AG08395 (cell line): ENCODE results near the gene HAUS1.
A peak's percentile ranks its signal among the peaks of the same experiment; 100 is the strongest.

Experiments used
- DNase-seq: peaks from one replicate; pipeline ENCODE4 v3.0.0; 2012; ENCODE audit warnings: mixed read lengths, low spot score

The HAUS1 gene, protein sequence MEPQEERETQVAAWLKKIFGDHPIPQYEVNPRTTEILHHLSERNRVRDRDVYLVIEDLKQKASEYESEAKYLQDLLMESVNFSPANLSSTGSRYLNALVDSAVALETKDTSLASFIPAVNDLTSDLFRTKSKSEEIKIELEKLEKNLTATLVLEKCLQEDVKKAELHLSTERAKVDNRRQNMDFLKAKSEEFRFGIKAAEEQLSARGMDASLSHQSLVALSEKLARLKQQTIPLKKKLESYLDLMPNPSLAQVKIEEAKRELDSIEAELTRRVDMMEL

GRCh38 chr18:46104128-46104911, at the start of gene HAUS1:
TSS of gene HAUS1 (plus strand) at chr18:46104385. CDS start at chr18:46104412, 27 bp downstream.
- peak; percentile 93 for DNase-seq

GRCh38 chr18:46054956-46055837, 49.0 kb upstream of the HAUS1 start:
- DNase-seq, result no peak

DNA sequence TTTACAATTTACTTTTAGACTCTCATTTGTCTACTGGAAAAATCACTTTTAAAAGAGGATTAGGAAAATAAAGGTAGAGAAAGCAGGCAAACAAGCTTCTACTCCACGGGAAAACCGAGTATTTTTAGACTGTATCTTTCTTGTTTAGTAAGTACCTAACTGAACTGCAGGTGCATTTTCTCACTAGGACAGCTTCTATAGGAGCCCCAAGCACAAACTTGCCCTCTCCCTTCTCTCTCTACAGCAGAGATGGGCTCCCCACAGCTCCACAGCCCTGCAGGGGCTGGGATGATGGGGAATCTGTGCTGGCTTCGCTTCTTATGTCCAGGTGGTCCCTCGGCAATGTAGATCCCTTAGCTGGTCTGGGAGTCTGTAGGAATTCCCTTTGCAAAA, 48.4 kb upstream of the HAUS1 start:
- no peak for DNase-seq

GRCh38 chr18:46060359-46060841, 43.8 kb upstream of the HAUS1 start:
- no peak for DNase-seq

GRCh38 chr18:46061387-46061786, 42.8 kb upstream of the HAUS1 start:
- DNase-seq, result no peak

DNA sequence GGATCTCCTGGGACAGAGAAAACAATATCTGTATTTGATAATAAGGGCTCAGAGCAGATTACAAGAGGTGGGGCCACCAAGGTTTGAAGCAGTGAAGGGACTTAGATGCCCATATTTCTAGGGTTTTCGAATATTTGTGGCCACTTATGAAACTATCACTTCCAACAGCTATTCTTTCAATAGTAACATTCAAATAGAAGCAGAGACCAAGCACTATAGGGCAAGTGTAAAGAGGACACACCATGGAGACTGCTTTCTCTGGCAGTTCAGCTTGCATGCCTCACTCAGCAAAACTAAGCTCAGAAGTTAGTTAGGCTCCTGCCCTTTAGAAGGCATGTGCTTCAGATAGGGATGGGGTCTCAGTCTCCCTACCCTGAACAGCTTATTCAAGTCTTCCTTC, 42.4 kb upstream of the HAUS1 start:
- DNase-seq, result no peak

DNA sequence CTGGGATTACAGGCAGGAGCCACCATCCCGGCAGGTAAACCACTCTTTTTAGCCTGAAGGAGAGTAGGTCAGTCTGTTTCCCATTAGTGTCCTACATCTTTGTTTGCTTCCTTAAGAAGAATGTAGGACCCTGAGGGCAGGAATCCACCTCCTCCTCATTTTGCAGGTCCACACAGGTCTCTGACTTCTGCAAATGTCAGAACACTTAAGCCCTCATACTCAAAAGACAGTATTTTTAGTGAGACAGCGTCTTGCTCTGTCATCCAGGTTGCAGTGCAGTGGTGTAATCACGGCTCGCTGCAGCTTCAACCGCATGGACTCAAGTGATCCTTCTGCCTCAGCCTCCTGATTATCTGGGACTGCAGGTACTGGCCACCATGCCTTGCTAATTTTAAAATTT, 41.4 kb upstream of the HAUS1 start:
- DNase-seq, result no peak

DNA sequence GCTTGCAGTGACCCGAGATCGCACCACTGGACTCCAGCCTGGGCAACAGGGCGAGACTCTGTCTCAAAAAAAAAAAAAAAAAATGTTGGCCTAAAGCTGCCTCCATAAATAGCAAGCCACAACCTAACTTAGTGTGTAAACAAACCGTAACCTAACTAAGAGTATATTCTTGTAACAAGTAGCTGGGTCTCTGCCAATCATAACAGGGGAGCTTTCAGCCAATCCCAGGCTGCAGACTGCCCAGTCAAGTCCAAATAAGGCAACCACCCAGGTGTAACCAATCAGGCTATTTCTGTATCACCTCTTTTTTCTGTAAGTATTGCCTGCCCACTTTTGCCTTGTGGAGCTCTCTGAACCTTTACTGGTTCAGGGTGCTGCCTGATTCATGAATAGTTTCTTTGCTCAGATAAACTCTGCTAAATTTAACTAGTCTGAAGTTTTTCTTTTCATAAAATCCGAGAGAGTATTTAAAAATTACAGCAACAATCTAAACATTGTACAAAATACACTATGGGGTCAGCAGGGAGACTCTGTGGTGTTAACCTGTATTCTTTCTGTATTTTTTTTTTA, 36.7 kb upstream of the HAUS1 start:
- no peak for DNase-seq

DNA sequence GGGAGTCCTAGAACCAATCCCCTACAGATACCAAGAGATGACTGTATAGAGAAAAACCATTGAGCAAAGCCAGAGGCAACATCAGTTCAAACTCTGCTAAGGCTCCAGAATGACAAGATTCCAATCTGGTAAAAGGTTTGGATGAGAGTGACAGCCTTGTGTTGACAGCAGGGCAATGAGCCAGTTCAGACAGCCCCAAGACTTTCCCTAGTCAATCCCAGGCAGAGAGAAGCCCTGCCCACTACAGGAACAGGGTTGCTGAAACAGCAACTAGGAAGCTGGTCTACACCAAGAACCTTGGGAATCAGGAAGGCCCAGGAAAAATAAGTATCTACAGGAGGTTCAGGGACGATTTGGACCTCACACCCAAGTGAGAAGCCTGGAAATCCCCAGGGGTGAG, 35.4 kb upstream of the HAUS1 start:
- no peak for DNase-seq

- DNase-seq, result no peak
Observed at GRCh38 chr18:46069524-46069923, 34.7 kb upstream of the HAUS1 start.

- no peak for DNase-seq
Observed at GRCh38 chr18:46070232-46070631, 34.0 kb upstream of the HAUS1 start.

GRCh38 chr18:46070815-46071652, 33.2 kb upstream of the HAUS1 start:
- DNase-seq, result no peak

GRCh38 chr18:46071653-46072375, 32.4 kb upstream of the HAUS1 start, which contains the start of gene PSTPIP2:
TSS of gene PSTPIP2 (minus strand) at chr18:46072260. CDS start at chr18:46072188, 72 bp downstream.
- peak; percentile 68 for DNase-seq

GRCh38 chr18:46072376-46072867, 31.8 kb upstream of the HAUS1 start:
- no peak for DNase-seq

DNA sequence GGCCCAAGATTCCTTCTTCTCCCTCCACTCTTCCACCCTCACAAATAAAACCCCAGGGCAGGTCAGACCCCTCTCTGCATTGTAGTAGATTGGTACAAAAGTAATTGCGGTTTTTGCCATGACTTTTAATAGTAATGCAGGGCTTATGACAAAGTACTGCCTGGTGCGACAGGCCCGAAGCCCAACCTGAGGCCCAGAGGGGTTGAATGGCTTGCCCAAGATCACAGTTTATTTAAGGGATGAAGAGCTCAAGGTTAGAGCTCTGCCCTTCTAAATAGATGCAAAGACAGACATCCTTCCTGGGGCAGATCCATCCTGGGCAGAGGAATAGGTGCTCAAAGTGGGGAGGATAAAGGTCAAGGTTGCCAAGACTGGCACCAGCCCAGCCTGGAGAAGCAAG, 31.2 kb upstream of the HAUS1 start:
- no peak for DNase-seq

GRCh38 chr18:46073474-46074331, 30.5 kb upstream of the HAUS1 start:
- peak; percentile 66 for DNase-seq

DNA sequence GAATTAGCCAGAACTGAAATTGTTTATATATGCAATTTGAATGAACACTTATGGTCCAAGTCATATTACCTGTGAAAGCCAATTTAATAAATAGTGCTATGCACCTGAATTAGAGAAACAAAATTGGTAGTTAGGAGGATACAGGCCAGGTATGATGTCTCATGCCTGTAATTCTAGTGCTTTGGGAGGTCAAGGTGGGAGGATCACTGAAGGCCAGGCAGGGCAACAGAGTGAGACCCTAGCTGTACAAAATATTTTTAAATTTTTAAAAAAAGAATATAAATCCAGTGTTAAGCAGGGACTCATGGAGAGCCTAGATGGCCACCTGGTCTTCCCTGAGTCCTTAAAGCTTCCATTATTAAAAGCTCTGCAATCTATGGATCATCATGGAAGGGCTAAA, 24.8 kb upstream of the HAUS1 start:
- DNase-seq, result no peak

DNA sequence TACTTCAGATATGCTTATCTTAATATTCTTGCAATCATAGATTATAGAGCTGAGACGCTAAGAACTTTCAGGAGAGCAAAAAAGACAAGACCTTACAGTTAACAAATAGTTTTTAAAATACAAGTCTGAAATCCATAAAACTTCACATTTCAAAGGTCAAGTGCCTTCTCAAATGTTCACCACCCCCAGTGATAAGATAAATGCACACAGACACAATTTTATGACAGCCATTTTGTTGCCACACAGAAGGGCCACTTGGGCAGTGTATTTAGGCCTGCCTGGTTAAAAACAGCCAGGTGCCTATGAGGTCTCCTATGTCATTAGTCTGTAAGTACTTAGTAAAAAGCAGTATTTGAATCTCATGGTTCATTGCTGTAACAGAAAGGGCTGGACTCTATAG, 24.0 kb upstream of the HAUS1 start:
- DNase-seq, result no peak

GRCh38 chr18:46084431-46084830, 19.8 kb upstream of the HAUS1 start:
- no peak for DNase-seq
